HUES48 (cell line): ENCODE measurements around the gene COL5A1.

Source experiments
- H3K27ac ChIP-seq: one replicate; pipeline ENCODE4 v1.7.0; 2013; ENCODE audit warnings: low read depth, low read length, inconsistent platforms
- H3K27me3 ChIP-seq: 2 replicates; pipeline ENCODE4 v1.6.1; 2013; ENCODE audit warnings: mild to moderate bottlenecking, low read length; ENCODE audit not compliant: control insufficient read depth, insufficient read depth
- H3K36me3 ChIP-seq: 2 replicates; pipeline ENCODE4 v1.6.1; 2013; ENCODE audit warnings: low read length; ENCODE audit not compliant: control insufficient read depth, insufficient read depth
- H3K4me1 ChIP-seq: 2 replicates; pipeline ENCODE4 v1.6.1; 2013; ENCODE audit warnings: mild to moderate bottlenecking, low read length; ENCODE audit not compliant: control insufficient read depth, insufficient read depth
- H3K4me3 ChIP-seq: 2 replicates; pipeline ENCODE4 v1.5.1; 2013; ENCODE audit warnings: mild to moderate bottlenecking, low read depth, low read length
- H3K9ac ChIP-seq: 2 replicates; pipeline ENCODE4 v1.6.1; 2013; ENCODE audit warnings: mild to moderate bottlenecking, low read depth, low read length, moderate library complexity
- H3K9me3 ChIP-seq: 2 replicates; pipeline ENCODE4 v1.6.1; 2013; ENCODE audit warnings: low read length; ENCODE audit not compliant: control insufficient read depth, insufficient read depth

The COL5A1 gene

DNA sequence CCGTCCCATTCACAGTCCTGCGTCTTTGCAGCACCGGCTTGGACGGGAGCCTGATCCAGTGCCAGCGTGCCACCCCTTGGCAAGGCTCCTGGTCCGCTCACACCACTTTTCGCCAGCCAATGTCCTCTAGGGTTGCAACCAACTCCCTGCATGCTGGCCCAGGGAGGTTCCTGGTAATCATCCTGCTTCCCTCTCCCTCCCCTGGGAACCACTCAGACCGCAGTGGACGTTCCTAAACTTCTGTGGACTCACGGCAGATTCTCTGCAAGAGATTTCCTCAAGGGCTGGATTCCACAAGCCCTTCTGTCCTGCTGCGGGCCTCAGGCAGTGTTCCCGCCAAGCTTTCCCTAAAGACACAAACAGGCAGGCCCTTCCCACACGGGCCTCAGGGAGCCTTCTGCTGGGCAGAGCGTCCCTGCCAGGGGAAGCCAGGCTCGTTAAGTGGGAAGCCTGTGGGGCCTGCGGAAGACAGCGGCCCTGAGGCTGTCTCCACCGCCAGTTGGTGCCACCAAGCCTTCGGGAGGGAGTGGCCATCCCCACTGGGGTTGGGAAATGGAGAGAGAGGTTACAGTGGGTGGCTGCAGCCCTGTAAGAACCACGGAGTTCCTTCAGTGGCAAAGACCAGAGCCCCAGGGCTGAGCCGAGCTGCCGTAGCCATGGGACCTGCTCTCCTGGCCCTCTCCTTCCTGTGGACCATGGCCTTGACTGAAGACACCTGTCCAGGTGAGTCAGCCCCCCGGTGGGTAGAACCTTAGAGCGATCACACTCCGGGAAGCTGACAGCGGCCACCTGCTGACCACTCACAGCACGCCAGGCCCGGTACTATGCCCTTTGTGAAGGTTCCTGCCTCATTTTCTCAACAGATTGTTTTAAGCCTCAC lies 222.6 kb downstream of the COL5A1 start:
- H3K27me3 ChIP-seq = no peaks in the 10 kb centered on the region
- no peak overlapping the region for H3K4me3 ChIP-seq
- H3K9me3 ChIP-seq = peaks cover 5% of the 10 kb centered on the region
- no peak overlapping the region for H3K9ac ChIP-seq
- no peaks in the 10 kb centered on the region for H3K4me1 ChIP-seq
- H3K27ac ChIP-seq = no peak overlapping the region
- no peaks in the 10 kb centered on the region for H3K36me3 ChIP-seq

DNA sequence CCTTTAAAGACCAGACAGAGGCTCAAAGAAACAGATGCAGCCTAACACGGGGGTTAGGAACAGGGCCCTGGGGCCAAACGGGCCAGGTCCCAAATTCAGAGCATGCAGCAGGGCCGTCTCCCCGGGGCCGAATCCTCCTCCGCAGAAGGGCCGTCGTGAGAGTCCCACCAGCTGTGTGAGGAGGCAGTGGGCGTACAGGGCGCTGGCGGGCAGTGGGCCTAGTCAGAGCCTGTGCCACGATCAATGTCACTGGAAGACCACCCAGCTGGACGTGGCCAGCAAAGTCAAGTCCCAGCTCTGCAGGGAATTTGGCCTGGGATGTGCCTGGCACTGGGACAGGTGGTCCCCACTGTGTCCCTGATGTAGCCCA lies 223.2 kb downstream of the COL5A1 start:
- Histone ChIP-seq H3K36me3 (no peaks in the 10 kb centered on the region), H3K4me1 (no peaks in the 10 kb centered on the region), H3K9me3 (peaks cover 5% of the 10 kb centered on the region), H3K9ac (no peak overlapping the region), H3K27me3 (no peaks in the 10 kb centered on the region), H3K27ac (no peak overlapping the region), H3K4me3 (no peak overlapping the region)

DNA sequence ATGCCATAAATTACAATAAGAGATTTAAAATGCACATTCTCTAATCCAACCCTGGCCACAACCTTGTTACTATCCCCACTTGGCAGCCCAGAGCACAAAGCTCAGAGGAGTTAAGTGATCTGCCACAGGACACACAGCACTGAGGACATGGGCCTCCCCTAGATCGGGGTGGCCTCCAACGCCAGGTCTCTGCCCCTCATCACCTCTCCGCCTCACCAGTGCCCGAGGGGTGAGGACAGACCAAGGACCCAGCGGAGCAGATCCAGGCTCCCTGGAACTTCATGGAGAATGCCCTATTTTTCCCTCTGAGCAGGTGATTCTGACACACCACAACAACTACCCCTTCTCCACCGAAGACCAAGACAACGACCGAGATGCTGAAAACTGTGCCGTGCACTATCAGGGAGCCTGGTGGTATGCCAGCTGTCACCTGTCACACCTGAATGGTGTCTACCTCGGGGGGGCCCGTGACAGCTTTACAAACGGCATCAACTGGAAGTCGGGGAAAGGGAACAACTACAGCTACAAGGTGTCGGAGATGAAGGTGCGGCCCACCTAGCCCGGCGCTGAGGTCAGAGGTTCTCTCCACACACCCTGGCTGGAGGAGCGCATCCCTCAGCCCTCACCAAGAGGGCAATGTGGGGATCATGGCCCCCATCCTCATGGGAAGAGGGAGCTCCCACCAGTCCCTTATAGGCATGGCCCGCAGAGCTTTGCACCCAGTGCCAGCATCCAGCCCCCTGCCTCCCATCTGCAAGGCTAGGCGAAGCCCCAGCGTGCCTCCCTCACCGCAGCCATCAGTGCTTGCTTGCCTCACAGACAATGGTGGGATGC lies 226.5 kb downstream of the COL5A1 start:
- Histone ChIP-seq H3K27me3 (no peaks in the 10 kb centered on the region), H3K27ac (no peak overlapping the region), H3K4me1 (no peaks in the 10 kb centered on the region), H3K9me3 (no peaks in the 10 kb centered on the region), H3K9ac (no peak overlapping the region), H3K36me3 (no peaks in the 10 kb centered on the region), H3K4me3 (no peak overlapping the region)

DNA sequence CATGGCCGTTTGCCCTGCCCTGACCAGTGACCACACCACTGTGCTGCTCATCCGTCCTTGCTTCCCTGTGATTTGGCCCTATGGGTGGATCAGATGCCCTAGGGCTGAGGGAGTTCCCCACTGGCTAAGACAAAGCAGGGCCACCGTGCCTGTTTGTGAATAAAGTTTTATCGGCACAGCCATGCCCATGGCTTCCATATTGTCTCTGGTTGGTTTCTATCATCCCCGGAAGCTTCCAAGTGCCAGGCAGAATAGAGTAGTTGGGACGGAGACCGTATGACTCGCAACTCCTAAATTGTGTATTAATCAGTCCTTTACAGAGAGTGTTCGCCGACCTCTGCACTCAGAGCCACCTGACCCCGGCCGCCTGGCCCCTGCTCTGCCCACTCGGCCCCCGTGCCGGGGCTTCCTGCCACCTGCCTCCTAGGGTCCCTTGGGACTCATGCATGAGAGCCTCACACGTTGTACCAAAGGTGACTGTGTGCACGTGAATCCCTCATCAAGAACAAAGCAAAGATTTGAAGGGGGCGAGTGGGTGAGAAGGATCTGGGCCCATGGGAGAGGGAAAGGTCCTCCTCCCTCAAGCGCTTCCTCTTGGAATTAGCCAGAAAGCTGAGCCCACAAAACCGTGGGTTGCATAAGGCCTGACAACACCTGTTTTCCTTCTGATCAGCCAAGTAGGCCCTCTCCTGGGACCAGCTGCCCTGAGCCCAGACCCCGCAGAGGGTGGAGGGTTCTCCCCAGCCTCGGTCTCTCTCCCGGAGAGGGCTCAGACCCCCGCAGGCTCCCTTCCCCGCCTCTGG lies 227.3 kb downstream of the COL5A1 start:
- no peak overlapping the region for H3K9ac ChIP-seq
- no peaks in the 10 kb centered on the region for H3K9me3 ChIP-seq
- H3K4me1 ChIP-seq = no peaks in the 10 kb centered on the region
- no peak overlapping the region for H3K27ac ChIP-seq
- H3K27me3 ChIP-seq = no peaks in the 10 kb centered on the region
- H3K4me3 ChIP-seq = no peak overlapping the region
- H3K36me3 ChIP-seq = no peaks in the 10 kb centered on the region

DNA sequence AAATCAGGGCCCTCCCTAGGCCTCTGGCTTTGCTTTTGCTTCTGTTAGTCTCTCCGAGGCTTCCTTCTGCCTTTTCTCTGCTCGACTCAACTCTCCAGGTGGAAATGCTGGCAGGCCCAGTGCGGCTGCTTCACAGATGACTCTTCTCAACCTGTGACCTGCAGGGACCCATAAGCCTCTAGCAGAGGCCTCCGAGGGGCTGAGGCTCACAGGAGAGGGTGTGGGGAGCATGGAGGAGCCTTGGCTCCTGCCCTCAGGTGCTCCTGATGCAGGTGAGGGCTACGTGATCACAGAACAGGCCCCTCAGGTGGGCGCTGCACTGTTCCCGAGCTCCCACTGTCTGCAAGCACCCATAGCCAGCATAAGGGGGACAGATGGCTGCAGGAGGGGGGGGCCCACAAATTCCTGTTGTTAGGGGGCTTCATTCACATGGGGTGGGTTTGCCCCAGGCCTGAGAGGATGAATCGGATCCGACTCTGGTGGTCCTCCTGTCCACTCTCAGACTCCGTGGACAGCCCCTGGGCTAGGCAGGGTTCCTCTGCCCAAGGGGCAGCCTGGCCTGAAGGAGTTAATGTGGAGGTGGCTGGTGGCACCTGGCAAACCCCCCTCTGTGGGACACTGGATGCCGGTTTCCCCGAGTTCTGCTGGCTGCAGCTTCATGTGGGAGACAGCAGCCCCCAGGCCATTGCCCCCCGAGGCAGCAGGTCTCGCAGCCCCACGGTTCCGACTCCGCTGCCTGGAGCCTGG lies 228.1 kb downstream of the COL5A1 start:
- no peaks in the 10 kb centered on the region for H3K9me3 ChIP-seq
- H3K4me3 ChIP-seq = no peak overlapping the region
- no peak overlapping the region for H3K27ac ChIP-seq
- H3K27me3 ChIP-seq = no peaks in the 10 kb centered on the region
- no peaks in the 10 kb centered on the region for H3K4me1 ChIP-seq
- no peak overlapping the region for H3K9ac ChIP-seq
- H3K36me3 ChIP-seq = no peaks in the 10 kb centered on the region

DNA sequence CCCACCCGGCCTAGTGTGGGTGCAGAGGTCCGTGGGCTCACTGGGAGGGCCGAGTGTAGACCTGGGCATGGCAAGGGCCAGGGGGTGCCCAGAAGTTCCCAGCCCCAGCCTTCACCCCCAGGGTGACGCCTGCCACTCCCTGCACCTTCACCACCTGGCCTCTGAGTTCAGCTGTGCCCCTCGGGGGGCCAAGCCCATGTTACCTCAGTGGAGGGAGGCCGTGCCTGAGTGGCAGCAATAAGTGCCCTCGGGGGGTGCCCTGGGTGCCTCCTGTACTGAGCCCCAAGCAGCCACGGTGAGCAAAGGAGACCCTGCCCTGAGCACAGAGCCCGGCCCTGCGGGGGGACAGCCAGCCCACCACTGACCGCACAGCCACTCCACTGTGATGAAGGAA lies 228.7 kb downstream of the COL5A1 start:
- Histone ChIP-seq H3K4me1 (no peaks in the 10 kb centered on the region), H3K27me3 (no peaks in the 10 kb centered on the region), H3K36me3 (no peaks in the 10 kb centered on the region), H3K27ac (no peak overlapping the region), H3K9me3 (no peaks in the 10 kb centered on the region), H3K9ac (no peak overlapping the region), H3K4me3 (no peak overlapping the region)

DNA sequence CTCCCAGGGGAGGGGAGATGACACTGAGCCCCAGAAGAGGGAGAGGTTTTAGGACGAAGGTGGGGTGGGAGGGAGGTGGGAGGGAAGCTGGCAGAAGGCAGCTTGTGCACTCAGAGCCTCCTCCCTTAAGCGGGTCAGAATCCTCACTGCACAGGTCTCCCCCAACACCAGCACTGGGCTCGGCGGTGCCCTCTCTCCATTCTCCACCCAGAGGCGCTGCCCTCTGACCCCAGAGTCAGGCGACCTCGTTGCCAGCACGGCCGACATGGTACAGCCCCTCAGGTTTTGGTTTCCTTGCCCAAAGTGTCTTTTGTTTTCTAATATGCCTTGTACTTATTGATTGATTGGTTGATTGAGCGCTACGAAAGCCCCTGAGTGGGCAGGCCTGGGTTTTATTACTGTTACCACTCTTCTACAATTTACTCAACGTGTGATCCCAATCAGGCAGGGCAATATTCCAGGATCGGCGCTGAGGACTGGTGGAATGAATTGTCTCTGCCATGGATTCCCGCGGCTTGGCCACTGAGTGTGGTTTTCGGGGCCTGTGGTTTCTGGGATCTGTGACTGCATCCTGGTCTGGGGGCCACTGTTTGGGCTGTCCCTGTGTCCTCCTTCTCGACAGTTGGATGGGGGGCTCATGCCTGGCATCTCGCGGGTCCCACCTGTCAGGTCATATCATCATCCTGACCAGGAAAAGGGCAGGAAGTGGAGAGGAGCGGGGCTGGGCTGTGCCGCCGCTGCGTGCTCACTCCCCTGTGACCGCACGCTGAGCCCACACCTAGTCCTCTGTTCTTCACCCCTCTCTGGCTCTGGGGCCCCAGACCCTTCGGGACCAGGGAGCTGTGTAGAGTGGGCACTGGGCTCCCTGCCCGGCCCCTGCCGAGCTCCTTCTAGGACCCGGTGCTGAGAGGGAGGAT lies 229.4 kb downstream of the COL5A1 start:
- no peaks in the 10 kb centered on the region for H3K4me1 ChIP-seq
- H3K27me3 ChIP-seq = no peaks in the 10 kb centered on the region
- H3K4me3 ChIP-seq = no peak overlapping the region
- H3K9ac ChIP-seq = no peak overlapping the region
- no peak overlapping the region for H3K27ac ChIP-seq
- H3K9me3 ChIP-seq = no peaks in the 10 kb centered on the region
- H3K36me3 ChIP-seq = no peaks in the 10 kb centered on the region

DNA sequence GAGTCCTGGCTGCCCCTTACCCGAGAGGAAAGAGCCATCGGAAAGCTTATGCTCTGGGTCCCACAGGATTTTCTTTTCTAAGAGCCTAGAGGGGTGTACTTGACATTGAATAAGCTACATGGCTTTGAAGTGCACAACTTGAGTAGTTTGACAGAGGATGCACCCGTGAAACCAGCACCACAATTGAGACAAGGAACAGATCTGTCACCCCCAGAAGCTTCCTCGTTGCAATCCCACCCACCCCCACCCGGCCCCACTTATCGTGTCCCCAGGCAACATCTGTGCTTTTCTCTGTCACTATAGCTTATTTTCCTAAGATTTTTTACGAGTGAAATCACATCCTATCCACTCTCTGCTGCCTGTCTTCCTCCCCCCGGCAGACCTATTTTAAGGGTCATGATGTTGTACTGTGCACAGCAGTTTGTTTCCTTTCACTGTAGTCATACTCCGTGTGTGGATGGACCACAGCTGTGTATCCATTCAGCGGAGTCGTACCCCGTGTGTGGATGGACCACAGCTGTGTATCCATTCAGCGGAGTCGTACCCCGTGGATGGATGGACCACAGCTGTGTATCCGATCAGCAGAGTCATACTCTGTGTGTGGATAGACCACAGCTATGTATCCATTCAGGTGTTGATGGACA lies 230.2 kb downstream of the COL5A1 start:
- Histone ChIP-seq H3K36me3 (no peaks in the 10 kb centered on the region), H3K9ac (no peak overlapping the region), H3K27ac (no peak overlapping the region), H3K27me3 (no peaks in the 10 kb centered on the region), H3K4me3 (no peak overlapping the region), H3K4me1 (no peaks in the 10 kb centered on the region), H3K9me3 (no peaks in the 10 kb centered on the region)

DNA sequence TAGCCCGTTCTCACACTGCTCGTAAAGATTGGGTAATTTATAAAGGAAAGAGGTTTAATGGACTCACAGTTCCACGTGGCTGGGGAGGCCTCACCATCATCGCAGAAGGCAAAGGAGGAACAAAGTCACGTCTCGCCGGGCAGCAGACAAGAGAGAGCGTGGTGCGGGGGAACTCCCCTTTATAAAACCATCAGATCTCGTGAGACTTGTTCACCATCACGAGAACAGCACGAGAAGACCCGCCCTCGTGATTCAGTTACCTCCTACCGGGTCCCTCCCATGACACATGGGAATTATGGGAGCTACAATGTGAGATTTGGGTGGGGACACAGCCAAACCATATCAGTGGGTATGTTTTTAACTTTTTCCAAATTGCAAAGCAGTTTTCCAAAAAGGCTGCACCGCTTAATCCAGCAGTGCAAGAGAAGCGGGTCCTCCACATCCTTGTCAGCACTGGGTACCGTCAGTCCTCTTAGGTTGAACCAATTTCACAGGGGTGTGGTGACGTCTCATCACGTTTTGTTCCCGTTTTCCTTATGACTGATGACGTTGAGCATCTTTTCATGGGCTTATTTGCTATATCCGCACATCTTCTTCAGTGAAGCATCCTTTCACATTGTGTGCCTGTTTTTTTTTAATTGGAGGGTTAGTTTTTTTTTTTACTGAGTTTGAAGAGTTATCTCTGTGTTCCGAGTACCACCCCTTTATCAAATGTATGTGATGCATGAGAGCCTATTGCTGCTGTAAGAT lies 231.1 kb downstream of the COL5A1 start:
- H3K36me3 ChIP-seq = no peaks in the 10 kb centered on the region
- no peaks in the 10 kb centered on the region for H3K4me1 ChIP-seq
- H3K27ac ChIP-seq = no peak overlapping the region
- no peaks in the 10 kb centered on the region for H3K9me3 ChIP-seq
- no peaks in the 10 kb centered on the region for H3K27me3 ChIP-seq
- H3K4me3 ChIP-seq = no peak overlapping the region
- H3K9ac ChIP-seq = no peak overlapping the region
